ENCODE results near the gene HS3ST1.
"Not testable (repeated sequence)": the region's sequence is repeated elsewhere in the genome, so short reads cannot be mapped to it uniquely, and the experiment has no call there.

Gene HS3ST1

DNA sequence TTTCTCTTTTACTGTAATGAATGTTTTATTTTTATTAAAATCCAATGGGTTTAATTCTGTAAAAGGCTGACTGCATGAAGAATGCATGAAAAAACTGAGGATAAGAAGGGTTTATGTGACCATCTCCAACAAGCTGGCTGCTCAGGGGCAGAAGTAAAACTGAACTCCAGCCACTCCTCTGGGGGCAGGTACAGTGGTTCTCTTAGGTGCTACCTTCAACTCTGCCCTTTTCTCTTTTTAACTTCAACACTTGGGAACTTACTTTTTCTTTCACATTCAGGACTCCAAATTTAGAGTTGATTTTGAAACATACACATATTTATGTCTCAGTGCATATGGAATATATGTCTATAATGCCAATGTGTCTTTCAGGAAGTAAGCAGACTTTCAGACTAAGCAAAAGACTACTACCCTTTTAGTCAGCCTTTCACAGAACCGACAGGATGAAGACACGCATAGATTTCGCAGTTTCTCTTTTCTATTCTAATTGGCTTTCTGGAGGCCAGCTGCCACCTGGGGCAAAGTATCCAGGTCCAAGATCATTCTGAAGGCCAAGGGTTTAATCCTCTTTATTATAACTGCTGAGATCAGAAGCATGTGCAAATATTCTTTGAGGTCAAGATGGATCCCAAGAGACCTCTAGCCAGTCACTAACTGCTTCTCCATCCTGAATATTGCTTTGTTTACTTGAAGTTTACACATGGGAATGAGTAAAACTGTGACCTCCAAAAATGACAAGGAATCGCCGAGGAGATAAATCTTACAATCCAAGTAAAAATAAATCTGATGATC lies 30.7 kb downstream of the HS3ST1 start:
- DNase-seq = no peak

DNA sequence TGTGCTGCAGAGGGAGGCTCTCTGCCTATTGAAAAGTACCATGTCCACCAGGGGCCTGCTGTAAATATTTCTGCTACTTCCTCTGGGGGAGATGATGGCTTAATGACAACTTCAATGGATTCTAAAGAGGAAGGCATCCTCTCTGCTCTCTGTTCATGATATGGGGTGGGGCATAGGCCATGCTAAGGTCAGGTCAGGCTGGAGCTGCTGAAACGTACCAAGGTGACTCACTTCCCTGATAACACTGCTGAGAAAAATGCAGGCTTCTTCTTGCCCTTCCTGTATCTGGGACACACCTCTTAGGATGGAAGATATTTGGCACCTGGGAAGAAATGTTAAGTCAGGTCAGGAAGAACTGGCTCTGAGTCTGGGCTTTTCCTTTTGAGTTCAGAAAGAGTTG lies 31.5 kb downstream of the HS3ST1 start:
- DNase-seq = no peak

DNA sequence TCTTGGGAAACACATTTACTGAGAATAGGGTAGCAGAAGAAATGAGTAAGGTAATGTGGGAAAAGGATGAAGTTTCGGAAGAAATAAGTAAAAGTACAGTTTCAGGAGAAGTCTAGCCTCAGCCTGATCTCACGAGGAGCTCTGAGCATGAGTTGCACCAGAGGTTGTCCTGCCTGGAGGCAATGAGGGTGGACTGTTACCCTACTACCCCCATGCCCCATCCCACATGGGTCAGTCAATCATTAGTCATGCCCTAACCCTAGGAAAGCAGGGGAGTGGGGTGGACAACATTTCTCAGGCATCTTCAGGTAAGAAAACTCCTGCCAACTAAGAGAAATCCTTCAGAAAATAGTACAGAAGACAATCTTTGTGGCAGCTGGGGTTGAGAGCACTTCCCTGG lies 35.1 kb downstream of the HS3ST1 start:
- DNase-seq = no peak

DNA sequence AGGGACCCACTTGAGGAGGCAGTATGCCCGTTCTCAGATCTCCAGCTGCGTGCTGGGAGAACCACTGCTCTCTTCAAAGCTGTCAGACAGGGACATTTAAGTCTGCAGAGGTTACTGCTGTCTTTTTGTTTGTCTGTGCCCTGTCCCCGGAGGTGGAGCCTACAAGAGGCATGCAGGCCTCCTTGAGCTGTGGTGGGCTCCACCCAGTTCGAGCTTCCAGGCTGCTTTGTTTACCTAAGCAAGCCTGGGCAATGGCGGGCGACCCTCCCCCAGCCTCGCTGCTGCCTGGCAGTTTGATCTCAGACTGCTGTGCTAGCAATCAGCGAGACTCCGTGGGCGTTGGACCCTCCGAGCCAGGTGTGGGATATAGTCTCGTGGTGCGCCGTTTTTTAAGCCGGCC lies 44.6 kb downstream of the HS3ST1 start:
- not testable (repeated sequence) for DNase-seq

DNA sequence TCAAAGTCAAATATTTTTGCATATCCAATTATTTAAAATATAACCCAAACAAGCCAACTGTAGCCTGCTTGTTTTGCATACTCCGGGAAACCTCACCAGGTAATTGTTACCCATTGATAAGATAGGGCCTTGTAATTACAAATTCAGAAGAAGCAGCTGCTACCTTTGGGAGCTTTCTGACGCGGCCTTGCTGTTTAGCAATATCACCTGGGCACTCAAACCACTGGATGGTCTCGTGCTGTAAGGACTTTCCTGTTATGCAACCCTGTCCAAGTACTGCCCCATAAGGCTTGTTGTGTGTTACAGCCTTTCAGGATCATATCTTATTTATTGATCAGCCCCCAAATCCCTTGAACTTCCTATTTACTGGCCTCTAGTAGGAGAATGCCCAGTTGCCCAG lies 52.1 kb downstream of the HS3ST1 start:
- no peak for DNase-seq

DNA sequence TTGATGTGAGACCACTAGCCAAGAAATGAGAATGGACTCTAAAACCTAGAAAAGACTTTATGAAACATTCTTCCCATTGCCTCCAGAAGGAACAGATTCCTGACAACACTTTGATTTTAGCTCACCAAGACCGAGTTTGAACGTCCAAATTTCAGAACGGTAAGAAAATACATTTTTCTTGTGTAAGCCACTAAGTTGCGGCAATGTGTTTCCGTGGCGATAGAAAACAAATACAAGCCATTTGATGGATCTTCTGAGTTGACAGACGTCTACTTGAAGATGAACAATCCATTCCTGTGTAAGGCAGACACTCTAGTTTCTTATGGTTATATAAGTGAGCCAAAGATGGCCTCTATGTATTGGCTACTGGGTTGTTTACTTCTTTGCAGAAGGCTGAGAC lies 52.5 kb downstream of the HS3ST1 start:
- no peak for DNase-seq

DNA sequence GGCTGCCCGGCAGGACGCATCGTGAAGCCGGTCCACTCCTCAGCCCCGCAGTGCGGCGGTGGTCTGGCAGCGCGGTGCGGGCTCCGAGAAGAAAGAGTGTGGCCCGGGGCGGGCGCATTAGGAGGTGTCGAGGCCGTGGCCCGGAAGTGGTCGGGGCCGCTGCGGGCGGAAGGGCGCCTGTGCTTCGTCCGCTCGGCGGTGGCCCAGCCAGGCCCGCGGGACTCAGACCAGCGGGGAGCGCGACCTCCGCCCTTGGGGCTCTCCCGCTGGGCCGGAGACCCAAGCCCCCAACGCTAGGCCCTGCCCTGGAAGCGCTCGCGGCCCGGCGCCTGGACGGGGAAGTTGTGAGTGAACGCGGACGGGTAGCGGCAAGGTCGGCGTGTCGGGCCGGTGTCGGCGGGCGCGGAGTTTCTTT lies 60.0 kb downstream of the HS3ST1 start:
- DNase-seq = no peak

DNA sequence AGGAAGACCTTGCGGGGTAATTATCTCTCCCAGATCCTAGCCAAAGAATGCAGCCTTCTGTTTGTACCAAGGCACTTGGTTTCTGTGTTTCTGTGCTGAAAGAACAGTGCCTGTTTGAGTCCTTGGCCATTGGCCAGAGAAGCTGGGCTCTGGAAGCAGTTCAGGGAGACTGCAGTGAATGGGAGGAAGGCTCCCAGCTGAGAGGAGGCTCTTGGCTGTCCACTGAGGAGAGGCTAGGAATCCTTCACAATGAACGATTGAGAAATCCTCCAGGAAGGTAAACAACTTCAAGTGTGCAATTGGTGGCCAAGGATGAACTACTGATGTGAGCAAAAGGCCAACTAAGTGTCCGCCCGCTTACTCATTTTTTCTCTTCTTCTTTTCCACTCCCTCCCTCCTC lies 61.3 kb downstream of the HS3ST1 start:
- no peak for DNase-seq

DNA sequence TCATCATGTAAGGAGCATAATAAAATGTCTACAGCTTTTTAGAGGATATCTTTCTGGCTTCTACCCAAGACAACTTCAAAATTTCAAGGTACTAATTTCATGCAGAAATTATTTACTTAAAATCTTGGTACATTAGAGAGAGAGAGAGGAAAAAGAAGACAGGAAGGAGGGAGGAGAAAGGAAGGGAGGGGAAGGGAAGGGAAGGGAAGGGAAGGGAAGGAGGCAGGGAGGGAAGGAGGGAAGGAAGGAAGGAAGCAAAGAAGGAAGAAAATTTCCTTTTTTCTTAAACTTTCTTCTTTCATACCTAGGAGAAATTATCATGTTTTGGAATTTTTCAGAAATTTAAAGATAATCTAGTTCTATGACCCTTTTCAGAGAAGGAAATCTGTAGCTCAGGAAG lies 61.8 kb downstream of the HS3ST1 start:
- DNase-seq = no peak

DNA sequence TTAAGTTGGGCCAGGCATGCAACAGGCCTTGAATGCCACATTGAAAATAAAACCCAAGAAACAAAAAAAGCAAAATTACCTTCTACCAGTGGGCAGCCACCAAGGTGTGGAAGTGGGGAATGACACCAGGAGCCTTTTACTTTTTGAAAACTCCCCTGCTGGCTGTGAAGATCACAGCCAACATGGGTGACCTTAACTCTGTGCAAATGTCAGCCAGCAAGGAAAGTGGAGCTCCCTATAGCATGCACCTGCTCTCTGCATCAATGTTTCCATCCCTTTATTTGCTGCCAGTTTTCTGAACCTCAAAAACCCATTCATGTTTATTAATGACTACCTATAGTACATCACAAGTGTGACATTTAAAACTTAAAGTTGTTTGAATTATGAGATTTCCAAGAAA lies 63.7 kb downstream of the HS3ST1 start:
- no peak for DNase-seq

DNA sequence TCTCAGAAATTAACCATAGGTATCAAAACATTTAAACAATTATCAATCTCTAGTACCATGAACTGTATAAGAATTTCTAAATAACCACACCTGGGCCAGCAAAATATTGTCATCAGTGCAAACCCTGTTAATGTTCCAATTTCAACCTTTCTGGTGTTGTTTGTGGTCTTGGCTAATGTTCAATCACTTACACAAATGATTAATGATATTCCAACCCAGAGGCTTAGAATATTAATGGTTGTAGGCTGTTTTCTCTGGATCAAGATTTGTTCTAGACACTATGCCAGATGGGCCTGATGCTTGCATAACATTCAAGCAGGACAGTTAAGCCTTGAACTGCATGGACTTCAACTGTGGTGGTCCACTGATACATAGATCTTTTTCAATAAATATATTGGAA lies 69.1 kb downstream of the HS3ST1 start:
- no peak for DNase-seq

DNA sequence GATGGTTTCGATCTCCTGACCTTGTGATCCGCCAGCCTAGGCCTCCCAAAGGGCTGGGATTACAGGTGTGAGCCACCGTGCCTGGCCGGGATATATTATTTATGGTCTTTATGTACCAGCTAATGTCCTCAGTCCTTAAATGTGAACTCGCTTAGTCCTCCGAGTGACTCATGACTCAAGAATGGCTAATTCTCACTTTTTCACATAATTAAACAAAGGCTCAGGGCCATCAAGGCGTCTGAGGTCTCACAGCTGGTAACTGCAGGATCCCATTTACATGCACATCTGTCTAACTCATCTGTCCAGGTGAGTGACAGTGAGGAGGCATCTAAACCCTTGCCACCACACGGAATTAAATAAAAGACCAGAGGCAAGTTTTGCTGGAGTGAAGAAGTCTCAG lies 73.5 kb downstream of the HS3ST1 start:
- DNase-seq = no peak

DNA sequence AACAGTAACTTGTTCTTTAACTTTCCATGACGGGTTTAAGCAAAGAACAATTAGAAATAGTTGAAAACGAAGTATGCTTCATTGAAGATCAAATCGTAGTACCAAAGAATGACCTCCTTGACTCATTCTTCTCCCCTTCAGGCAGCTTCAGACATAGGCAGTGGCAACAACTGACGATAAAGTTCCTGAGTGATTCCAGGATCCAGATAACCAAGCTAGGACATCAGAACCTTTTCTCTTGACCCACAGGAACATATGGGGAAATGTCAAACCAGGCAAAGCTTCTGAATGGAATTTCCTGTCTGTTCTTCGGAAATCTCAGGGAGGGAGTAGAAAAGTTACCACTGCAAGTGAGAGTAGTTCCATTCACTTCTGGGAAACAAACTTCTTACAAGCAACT lies 74.2 kb downstream of the HS3ST1 start:
- DNase-seq = no peak

DNA sequence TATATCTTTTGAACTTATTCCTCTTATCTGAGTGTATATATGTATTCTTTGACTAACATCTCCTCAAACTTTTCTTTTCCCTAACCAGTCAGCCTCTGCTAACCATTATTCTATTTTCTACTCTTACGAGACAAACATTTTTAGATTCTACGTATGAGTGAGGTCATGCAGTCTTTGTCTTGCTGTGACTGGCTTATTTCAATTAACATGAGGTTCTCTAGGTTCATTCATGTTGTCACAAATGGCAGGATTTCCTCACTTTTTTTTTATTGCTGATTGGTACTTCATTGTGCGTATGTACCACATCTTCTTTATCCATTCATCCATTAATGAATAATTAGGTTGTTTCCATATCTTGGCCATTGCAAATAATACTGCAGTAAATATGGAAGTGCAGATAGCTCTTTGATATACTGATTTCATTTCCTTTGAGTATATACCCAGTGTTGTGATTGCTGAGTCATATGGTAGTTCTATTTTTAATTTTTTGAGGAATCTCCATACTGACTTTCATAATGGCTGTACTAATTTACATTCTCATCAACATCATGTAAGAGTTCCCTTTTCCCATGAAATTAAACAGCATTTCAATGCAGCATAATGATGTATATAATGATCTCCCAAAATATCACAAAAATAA lies 80.1 kb downstream of the HS3ST1 start:
- no peak for DNase-seq

DNA sequence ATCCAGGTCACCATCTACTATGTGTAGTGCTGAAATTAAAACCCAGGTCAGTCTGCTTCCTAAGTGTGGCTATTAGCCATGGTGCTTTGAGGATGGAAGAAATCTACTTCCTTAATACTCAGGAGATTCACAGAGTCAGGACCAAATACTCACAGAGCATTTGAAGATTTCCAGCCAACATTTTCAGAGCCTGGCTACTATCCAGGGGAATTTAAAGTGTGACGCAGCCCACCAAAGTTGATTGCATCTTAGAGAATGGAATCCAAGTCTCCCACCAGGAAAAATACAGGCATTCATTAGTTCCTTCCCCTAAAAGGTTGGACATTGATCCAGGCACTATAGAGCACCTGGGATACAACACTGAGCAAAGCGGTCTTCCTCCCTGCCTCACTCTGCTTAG lies 83.8 kb downstream of the HS3ST1 start:
- no peak for DNase-seq

DNA sequence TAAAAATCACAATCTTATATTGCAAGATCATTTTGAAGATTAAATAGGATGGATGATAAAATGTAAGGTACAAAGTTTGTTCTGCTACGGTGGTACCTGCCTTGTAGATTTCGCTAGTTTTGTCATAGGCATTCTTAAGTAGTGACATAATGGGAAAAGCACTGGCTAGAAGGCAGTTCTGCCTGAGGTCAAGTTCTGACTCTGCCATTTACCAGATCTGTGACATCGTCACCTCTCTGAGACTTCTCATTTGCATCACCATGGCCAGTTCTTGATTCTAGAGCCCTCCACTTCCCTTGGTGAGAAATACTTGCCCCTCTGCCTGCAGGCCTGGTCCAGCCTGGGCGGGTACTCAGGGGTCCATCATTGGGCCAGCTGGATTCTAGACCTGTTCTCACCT lies 85.2 kb downstream of the HS3ST1 start:
- DNase-seq = no peak
